Mesenchymal stem cell (in vitro differentiated cells and primary cell): ENCODE measurements around the gene MEGF11.
"Not testable (repeated sequence)": the region's sequence is repeated elsewhere in the genome, so short reads cannot be mapped to it uniquely, and the experiment has no call there.

Source experiments
- DNase-seq: peaks from one replicate; pipeline ENCODE4 v3.0.0-alpha.2; 2013
- H2AFZ ChIP-seq: one replicate; pipeline ENCODE4 v1.6.1; 2013; ENCODE audit warnings: low read depth, mild to moderate bottlenecking, control low read depth, inconsistent platforms, low read length, moderate library complexity
- H2AK5ac ChIP-seq: 2 replicates; pipeline ENCODE4 v1.6.1; 2013; ENCODE audit warnings: low read length, moderate library complexity, mild to moderate bottlenecking, inconsistent platforms; ENCODE audit not compliant: severe bottlenecking
- H2BK120ac ChIP-seq: one replicate; pipeline ENCODE4 v1.6.1; 2013; ENCODE audit warnings: low read depth, mild to moderate bottlenecking, inconsistent platforms, low read length, moderate library complexity
- H2BK12ac ChIP-seq, 2 experiments: one replicate each; pipeline ENCODE4 v1.6.1; 2013; ENCODE audit warnings: inconsistent platforms in 2 of 2, low read length in 2 of 2, mild to moderate bottlenecking in 2 of 2, moderate library complexity in 2 of 2, control low read depth in 1 of 2
- H2BK15ac ChIP-seq: one replicate; pipeline ENCODE4 v1.6.1; 2013; ENCODE audit warnings: mild to moderate bottlenecking, low read depth, inconsistent platforms; ENCODE audit not compliant: poor library complexity, severe bottlenecking
- H2BK5ac ChIP-seq: 2 replicates; pipeline ENCODE4 v1.6.1; 2013; ENCODE audit warnings: low read depth, mild to moderate bottlenecking, low read length, control low read depth, inconsistent platforms; ENCODE audit not compliant: poor library complexity, severe bottlenecking
- H3K14ac ChIP-seq, 2 experiments: one replicate each; pipeline ENCODE4 v1.6.1; 2013; ENCODE audit warnings: inconsistent platforms in 2 of 2, low read length in 2 of 2, control low read depth in 1 of 2, mild to moderate bottlenecking in 1 of 2, moderate library complexity in 1 of 2
- H3K18ac ChIP-seq, 2 experiments: one replicate each; pipeline ENCODE4 v1.6.1; 2013; ENCODE audit warnings: inconsistent platforms in 2 of 2, low read length in 2 of 2, control low read depth in 1 of 2, low read depth in 1 of 2, mild to moderate bottlenecking in 1 of 2
- H3K23ac ChIP-seq, 2 experiments: one replicate each; pipeline ENCODE4 v1.6.1; 2013; ENCODE audit warnings: inconsistent platforms in 2 of 2, low read length in 2 of 2, mild to moderate bottlenecking in 2 of 2, moderate library complexity in 2 of 2, control low read depth in 1 of 2
- H3K27ac ChIP-seq: 2 replicates; pipeline ENCODE4 v1.5.1; 2013; ENCODE audit warnings: mild to moderate bottlenecking, moderate library complexity, low read length, control low read depth, inconsistent platforms; ENCODE audit not compliant: poor library complexity, severe bottlenecking
- H3K27me3 ChIP-seq, 2 experiments: 2 replicates each; pipeline versions ENCODE4 v1.6.1 to v1.7.0; 2013; ENCODE audit warnings: low read length in 2 of 2, mild to moderate bottlenecking in 2 of 2, moderate library complexity in 2 of 2, control low read depth in 1 of 2, inconsistent platforms in 1 of 2; ENCODE audit not compliant: control insufficient read depth in 1 of 2, insufficient read depth in 1 of 2
- H3K36me3 ChIP-seq, 2 experiments: 2 replicates each; pipeline versions ENCODE4 v1.6.1 to v1.7.0; 2013; ENCODE audit warnings: low read length in 2 of 2, control low read depth in 1 of 2, inconsistent platforms in 1 of 2, low read depth in 1 of 2, mild to moderate bottlenecking in 1 of 2; ENCODE audit not compliant: insufficient read depth in 2 of 2, control insufficient read depth in 1 of 2
- H3K4ac ChIP-seq, 2 experiments: one replicate each; pipeline ENCODE4 v1.6.1; 2013; ENCODE audit warnings: inconsistent platforms in 2 of 2, low read length in 2 of 2, mild to moderate bottlenecking in 2 of 2, moderate library complexity in 2 of 2, control low read depth in 1 of 2, low read depth in 1 of 2
- H3K4me1 ChIP-seq: 2 replicates; pipeline ENCODE4 v1.6.1; 2013; ENCODE audit warnings: low read depth, low read length, control low read depth; ENCODE audit not compliant: control insufficient read depth, insufficient read depth
- H3K4me2 ChIP-seq: 2 replicates; pipeline ENCODE4 v1.6.1; 2013; ENCODE audit warnings: low read length, mild to moderate bottlenecking, inconsistent platforms; ENCODE audit not compliant: poor library complexity, severe bottlenecking
- H3K4me3 ChIP-seq, 2 experiments: 2 replicates each; pipeline versions ENCODE4 v1.5.1 to v1.7.0; 2013; ENCODE audit warnings: low read length in 2 of 2, mild to moderate bottlenecking in 2 of 2, control low read depth in 1 of 2, low read depth in 1 of 2; ENCODE audit not compliant: insufficient read depth in 1 of 2
- H3K79me1 ChIP-seq: replicated peaks from 2 replicates; pipeline ENCODE4 v1.6.1; 2013; ENCODE audit warnings: mild to moderate bottlenecking, control low read depth, low read length, inconsistent platforms; ENCODE audit not compliant: poor library complexity, severe bottlenecking
- H3K9ac ChIP-seq: 2 replicates; pipeline ENCODE4 v1.7.0; 2013; ENCODE audit warnings: mild to moderate bottlenecking, low read length, moderate library complexity
- H3K9me3 ChIP-seq: 2 replicates; pipeline ENCODE4 v1.7.0; 2013; ENCODE audit warnings: mild to moderate bottlenecking, low read length; ENCODE audit not compliant: control insufficient read depth
- H4K8ac ChIP-seq: one replicate; pipeline ENCODE4 v1.6.1; 2013; ENCODE audit warnings: inconsistent platforms, mild to moderate bottlenecking, low read length, moderate library complexity
- H4K91ac ChIP-seq: one replicate; pipeline ENCODE4 v1.6.1; 2013; ENCODE audit warnings: mild to moderate bottlenecking, low read length, inconsistent platforms
- WGBS: methylation state at CpG from one replicate; pipeline ENCODE4 v1.1.7; 2013; ENCODE audit warnings: mixed read lengths; 5-methylcytosine and 5-hydroxymethylcytosine counted together

MEGF11 gene

DNA sequence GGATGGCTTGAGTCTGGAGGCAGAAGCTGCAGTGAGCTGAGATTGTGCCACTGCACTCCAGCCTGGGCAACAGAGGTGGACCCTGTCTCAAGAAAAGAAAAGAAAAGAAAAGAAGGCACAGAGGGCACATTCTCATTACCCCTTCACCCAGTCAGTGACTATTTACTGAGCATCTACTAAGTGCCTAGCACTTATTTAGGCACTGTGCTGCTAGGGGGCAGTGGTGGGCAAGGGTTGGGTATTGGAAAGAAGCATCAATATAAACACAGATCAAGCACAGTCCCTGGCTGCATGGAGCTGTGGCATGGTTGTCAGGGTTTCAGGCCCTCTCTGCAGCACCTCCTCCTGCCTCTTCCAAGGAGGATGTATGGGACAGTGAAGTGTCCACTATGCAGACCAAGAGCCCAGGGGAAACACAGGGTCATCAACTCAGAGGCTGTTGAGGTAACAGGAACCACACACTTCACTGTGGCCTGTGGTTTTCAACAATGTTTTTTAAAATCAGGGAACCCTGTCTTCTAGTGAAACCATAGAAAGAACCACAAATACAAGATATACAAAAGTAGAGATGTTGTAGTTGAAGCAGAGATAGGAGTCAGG is 245.8 kb downstream of the MEGF11 start:
- Histone ChIP-seq H3K27me3 (peaks cover 13 to 27% of the 10 kb centered on the region in 2 experiments), H3K4me3 (no peak overlapping the region), H3K18ac (no peak overlapping the region), H4K91ac (no peak overlapping the region), H3K36me3 (no peaks in the 10 kb centered on the region), H2AK5ac (no peak overlapping the region), H2AFZ (no peak overlapping the region), H2BK12ac (no peak overlapping the region), H3K4ac (no peak overlapping the region), H3K14ac (no peak overlapping the region), H3K9me3 (no peaks in the 10 kb centered on the region), H3K27ac (no peak overlapping the region), H3K4me2 (no peak overlapping the region), H2BK15ac (no peak overlapping the region), H2BK120ac (no peak overlapping the region), H2BK5ac (no peak overlapping the region), H3K23ac (no peak overlapping the region), H3K4me1 (peaks cover 1% of the 10 kb centered on the region), H3K9ac (no peak overlapping the region), H3K79me1 (no peaks in the 10 kb centered on the region), H4K8ac (no peak overlapping the region)
- DNase-seq: no peak

DNA sequence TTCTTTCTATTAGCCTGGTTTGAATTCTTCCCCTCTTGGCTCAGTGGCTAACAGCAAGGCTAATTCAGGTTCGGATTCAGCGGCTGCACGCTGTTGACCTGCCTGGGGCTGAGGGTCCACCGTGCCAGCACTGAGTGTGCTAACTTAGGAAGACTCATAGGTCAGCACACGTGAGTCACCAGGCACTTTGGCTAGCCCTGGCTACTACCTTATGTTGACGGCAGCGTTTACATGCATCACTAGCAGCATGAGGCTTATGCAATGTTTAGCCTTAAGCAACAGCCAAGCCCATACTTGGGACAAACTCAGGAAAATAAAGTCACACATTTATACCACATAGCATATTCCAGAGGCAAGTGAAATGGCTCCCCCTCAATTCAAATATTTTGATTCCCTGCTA is 246.6 kb downstream of the MEGF11 start:
- H3K9me3 ChIP-seq: no peaks in the 10 kb centered on the region

DNA sequence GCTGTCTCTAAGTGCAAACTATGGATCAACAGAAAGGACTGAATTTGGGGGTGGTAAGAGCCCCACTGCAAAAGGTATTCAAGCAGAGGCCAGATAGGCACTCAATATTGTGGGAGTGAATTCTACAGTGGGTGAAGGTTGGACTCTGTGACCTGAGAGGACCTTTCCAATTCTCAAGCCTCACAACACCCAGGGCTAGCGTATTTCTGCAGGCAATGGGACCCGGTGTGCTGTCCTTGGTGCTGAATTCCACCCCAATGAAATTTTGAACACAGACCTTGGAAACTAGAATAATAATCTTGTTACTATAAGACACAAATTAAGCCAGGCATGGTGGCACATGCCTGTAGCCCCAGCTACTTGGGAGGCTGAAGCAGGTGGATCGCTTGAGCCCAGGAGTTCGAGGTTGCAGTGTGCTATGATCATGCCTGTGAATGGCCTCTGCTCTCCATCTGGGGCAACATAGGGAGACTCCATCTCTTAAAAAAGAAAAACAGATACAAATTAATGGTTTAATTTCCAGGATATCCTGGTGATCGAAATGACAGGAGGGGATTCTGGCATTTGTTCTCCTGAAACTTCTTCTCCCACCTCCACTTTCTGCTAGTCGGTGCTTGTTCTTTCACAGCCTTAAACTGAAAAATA is 248.8 kb downstream of the MEGF11 start:
- H3K27ac ChIP-seq: no peak overlapping the region
- H4K8ac ChIP-seq: no peak overlapping the region
- no peak overlapping the region for H3K9ac ChIP-seq
- peaks cover 34 to 57% of the 10 kb centered on the region in 2 experiments for H3K27me3 ChIP-seq
- H3K4me2 ChIP-seq: no peak overlapping the region
- H3K4me3 ChIP-seq: no peak overlapping the region
- peaks cover 1% of the 10 kb centered on the region for H3K4me1 ChIP-seq
- no peak overlapping the region for H2BK12ac ChIP-seq
- peak; percentile 43 for DNase-seq
- no peak overlapping the region for H2BK15ac ChIP-seq
- no peak overlapping the region for H2BK120ac ChIP-seq
- H3K18ac ChIP-seq: no peak overlapping the region
- no peak overlapping the region for H3K4ac ChIP-seq
- no peaks in the 10 kb centered on the region for H3K36me3 ChIP-seq
- WGBS: 64% methylated on average over 4 of the region's 6 CpGs
- H2AFZ ChIP-seq: no peak overlapping the region
- H4K91ac ChIP-seq: no peak overlapping the region
- no peaks in the 10 kb centered on the region for H3K9me3 ChIP-seq
- H3K23ac ChIP-seq: no peak overlapping the region
- H3K79me1 ChIP-seq: no peaks in the 10 kb centered on the region
- H3K14ac ChIP-seq: no peak overlapping the region
- no peak overlapping the region for H2AK5ac ChIP-seq
- no peak overlapping the region for H2BK5ac ChIP-seq

More for the DNA sequence above, 246.6 kb downstream of the MEGF11 start:
- Histone ChIP-seq H4K8ac (no peak overlapping the region), H2AK5ac (no peak overlapping the region), H3K27ac (no peak overlapping the region), H3K36me3 (no peaks in the 10 kb centered on the region), H4K91ac (no peak overlapping the region), H2AFZ (no peak overlapping the region), H2BK15ac (no peak overlapping the region), H3K27me3 (peaks cover 16 to 35% of the 10 kb centered on the region in 2 experiments), H2BK12ac (no peak overlapping the region), H3K23ac (no peak overlapping the region), H3K4me2 (no peak overlapping the region), H3K9ac (no peak overlapping the region), H3K18ac (no peak overlapping the region), H3K14ac (no peak overlapping the region), H2BK120ac (no peak overlapping the region), H3K4me1 (peaks cover 1% of the 10 kb centered on the region), H3K4me3 (no peak overlapping the region), H3K4ac (no peak overlapping the region), H2BK5ac (no peak overlapping the region), H3K79me1 (no peaks in the 10 kb centered on the region)
- 56% methylated on average over 7 of the region's 7 CpGs for WGBS
- peak; percentile 6 for DNase-seq

DNA sequence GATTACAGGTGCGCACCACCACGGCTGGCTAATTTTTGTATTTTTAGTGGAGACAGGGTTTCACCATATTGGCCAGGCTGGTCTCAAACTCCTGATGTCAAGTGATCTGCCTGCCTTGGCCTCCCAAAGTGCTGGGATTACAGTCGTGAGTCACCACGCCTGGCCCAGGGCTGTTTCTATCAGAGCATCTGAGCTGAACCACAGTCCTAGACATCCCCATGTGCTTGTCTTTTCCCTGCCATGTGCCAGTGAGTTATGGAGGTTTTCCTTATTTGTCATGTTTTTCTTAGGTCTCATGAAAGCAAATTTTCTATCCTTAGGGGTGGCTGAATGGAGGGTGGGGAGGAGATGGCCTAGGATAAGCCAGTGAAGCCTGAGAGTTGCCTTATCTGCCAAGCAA is 250.4 kb downstream of the MEGF11 start:
- not testable (repeated sequence) for H3K4me3 ChIP-seq, H3K36me3 ChIP-seq, H2BK5ac ChIP-seq, H3K9ac ChIP-seq, H2BK120ac ChIP-seq, H3K9me3 ChIP-seq, H3K23ac ChIP-seq, H4K91ac ChIP-seq, H2BK12ac ChIP-seq, H3K27ac ChIP-seq, H3K14ac ChIP-seq, DNase-seq, H3K4me1 ChIP-seq, H2BK15ac ChIP-seq, H3K4ac ChIP-seq, H3K4me2 ChIP-seq, H3K18ac ChIP-seq, H3K79me1 ChIP-seq, H2AK5ac ChIP-seq, H2AFZ ChIP-seq, H4K8ac ChIP-seq
- peaks cover 40 to 73% of the 10 kb centered on the region in 2 experiments for H3K27me3 ChIP-seq
- 87% methylated on average over 4 of the region's 4 CpGs for WGBS
